Activated CD8-positive, alpha-beta memory T cell treated with anti-CD3 and anti-CD28 coated beads, Interleukin-2, amount 10 ng/mL, durations not matched to agents 7 days and 5 days (primary cell): ENCODE results near the gene TMEM106C. TPM values are rescaled to one million over a fixed set of nuclear protein-coding genes. Genes with fewer than 3 reads are reported as not detected.

Experiments
- ATAC-seq: fragments of 150-1000 bp; cut with Tn5 transposase; one replicate; pipeline ENCODE4 v1.10.0; 2021; ENCODE audit warnings: moderate library complexity
- CTCF ChIA-PET: fragments of 350-600 bp; sonication (Branson Sonifier 250); formaldehyde crosslinking; loops from one replicate; lab custom pipeline; 2021; ENCODE audit warnings: antibody characterized with exemption; lab: Charles Lee
- DNase-seq: peaks from one replicate; pipeline ENCODE4 v3.0.0-alpha.2; 2020
- H3K27ac Mint-ChIP-seq: one replicate; pipeline ENCODE4 v1.8.0; 2021; ENCODE audit warnings: mild to moderate bottlenecking, mixed read lengths
- H3K27me3 Mint-ChIP-seq: one replicate; pipeline ENCODE4 v1.8.0; 2021; ENCODE audit warnings: mixed read lengths
- H3K36me3 Mint-ChIP-seq: one replicate; pipeline ENCODE4 v1.8.0; 2021; ENCODE audit warnings: mild to moderate bottlenecking, mixed read lengths
- H3K4me1 Mint-ChIP-seq: one replicate; pipeline ENCODE4 v1.8.0; 2021; ENCODE audit warnings: mixed read lengths
- H3K4me3 Mint-ChIP-seq: one replicate; pipeline ENCODE4 v1.8.0; 2021; ENCODE audit warnings: mild to moderate bottlenecking, moderate library complexity, mixed read lengths
- H3K9me3 Mint-ChIP-seq: one replicate; pipeline ENCODE4 v1.8.0; 2022; ENCODE audit warnings: low read depth, mixed read lengths
- total RNA-seq, 2 experiments: library from RNA; stranded (reverse); gene quantifications; one replicate each; pipeline ENCODE4 v1.2.3, GENCODE V29; 2021

Gene TMEM106C
- total RNA-seq, 2 experiments from 2014 or later: 162 to 174 TPM

GRCh38 chr12:47942614-47943225 lies 20.7 kb upstream of the TMEM106C start:
- Mint-ChIP-seq H3K4me3 (no peak overlapping the region), H3K4me1 (no peaks in the 10 kb centered on the region), H3K27ac (no peak overlapping the region), H3K27me3 (peaks cover 16% of the 10 kb centered on the region), H3K9me3 (no peaks in the 10 kb centered on the region), H3K36me3 (no peaks in the 10 kb centered on the region)
- ATAC-seq: no peak
- no peak for DNase-seq
- CTCF ChIA-PET: interaction anchor here (0.6 kb wide), 1 partner anchor 223 kb away, joined by 3 read pairs; no protein-coding TSS in a partner anchor

- no peak for DNase-seq
- Mint-ChIP-seq H3K36me3 (no peaks in the 10 kb centered on the region), H3K27me3 (peaks cover 16% of the 10 kb centered on the region), H3K4me1 (no peaks in the 10 kb centered on the region), H3K9me3 (no peaks in the 10 kb centered on the region), H3K27ac (no peak overlapping the region), H3K4me3 (no peak overlapping the region)
- CTCF ChIA-PET: interaction anchor here (1.3 kb wide), 1 partner anchor 221 kb away, joined by 3 read pairs; no protein-coding TSS in a partner anchor
- no peak for ATAC-seq
Observed at GRCh38 chr12:47943623-47944340, 19.6 kb upstream of the TMEM106C start.

- H3K27ac Mint-ChIP-seq: no peak overlapping the region
- CTCF ChIA-PET: interaction anchor here (1.3 kb wide), 1 partner anchor 220 kb away, joined by 3 read pairs; no protein-coding TSS in a partner anchor
- H3K4me3 Mint-ChIP-seq: no peak overlapping the region
- no peaks in the 10 kb centered on the region for H3K36me3 Mint-ChIP-seq
- ATAC-seq (no peak), DNase-seq (no peak)
- H3K27me3 Mint-ChIP-seq: peaks cover 16% of the 10 kb centered on the region
- no peaks in the 10 kb centered on the region for H3K9me3 Mint-ChIP-seq
- peaks cover 4% of the 10 kb centered on the region for H3K4me1 Mint-ChIP-seq
Observed at GRCh38 chr12:47944685-47945340, 18.6 kb upstream of the TMEM106C start.

GRCh38 chr12:47945341-47945728 lies 18.1 kb upstream of the TMEM106C start:
- H3K9me3 Mint-ChIP-seq: no peaks in the 10 kb centered on the region
- H3K4me3 Mint-ChIP-seq: no peak overlapping the region
- H3K4me1 Mint-ChIP-seq: peaks cover 4% of the 10 kb centered on the region
- CTCF ChIA-PET: interaction anchor here (1.0 kb wide), 1 partner anchor 40 kb away, joined by 3 read pairs; the partner anchor contains the start of gene VDR
- peaks cover 16% of the 10 kb centered on the region for H3K27me3 Mint-ChIP-seq
- ATAC-seq: no peak
- no peak for DNase-seq
- no peaks in the 10 kb centered on the region for H3K36me3 Mint-ChIP-seq
- H3K27ac Mint-ChIP-seq: no peak overlapping the region

GRCh38 chr12:47946413-47947323 lies 16.7 kb upstream of the TMEM106C start:
- Mint-ChIP-seq H3K4me3 (no peak overlapping the region), H3K36me3 (no peaks in the 10 kb centered on the region), H3K27me3 (peaks cover 5% of the 10 kb centered on the region), H3K9me3 (no peaks in the 10 kb centered on the region), H3K27ac (no peak overlapping the region), H3K4me1 (peaks cover 4% of the 10 kb centered on the region)
- DNase-seq (no peak), ATAC-seq (no peak)
- CTCF ChIA-PET: interaction anchor here (0.9 to 5.9 kb wide), 6 partner anchors 12 to 41 kb away, joined by 3 to 34 read pairs (median 3); partner anchors contain the start of genes TMEM106C and VDR

- Mint-ChIP-seq H3K4me3 (no peak overlapping the region), H3K36me3 (no peaks in the 10 kb centered on the region), H3K27me3 (peaks cover 5% of the 10 kb centered on the region), H3K9me3 (no peaks in the 10 kb centered on the region), H3K4me1 (peaks cover 4% of the 10 kb centered on the region), H3K27ac (no peak overlapping the region)
- ATAC-seq (no peak), DNase-seq (no peak)
- CTCF ChIA-PET: interaction anchor here (1.0 to 5.9 kb wide), 4 partner anchors 11 to 42 kb away, joined by 3 to 34 read pairs (median 4); partner anchors contain the start of gene VDR
Observed at GRCh38 chr12:47947341-47947740, 16.1 kb upstream of the TMEM106C start.

- H3K27me3 Mint-ChIP-seq: peaks cover 8% of the 10 kb centered on the region
- ATAC-seq (peak; percentile 76), DNase-seq (peak; percentile 60)
- no peaks in the 10 kb centered on the region for H3K36me3 Mint-ChIP-seq
- CTCF ChIA-PET: interaction anchor here (0.6 to 5.9 kb wide), 34 partner anchors 8 to 669 kb away, joined by 3 to 34 read pairs (median 3); partner anchors contain the start of genes TMEM106C and VDR
- H3K27ac Mint-ChIP-seq: no peak overlapping the region
- peaks cover 14% of the 10 kb centered on the region for H3K4me1 Mint-ChIP-seq
- no peak overlapping the region for H3K4me3 Mint-ChIP-seq
- H3K9me3 Mint-ChIP-seq: no peaks in the 10 kb centered on the region
Observed at GRCh38 chr12:47949441-47950341, 13.7 kb upstream of the TMEM106C start.

- ATAC-seq (no peak), DNase-seq (no peak)
- Mint-ChIP-seq H3K4me3 (no peak overlapping the region), H3K36me3 (no peaks in the 10 kb centered on the region), H3K9me3 (no peaks in the 10 kb centered on the region), H3K27me3 (peaks cover 13% of the 10 kb centered on the region), H3K4me1 (peaks cover 14% of the 10 kb centered on the region), H3K27ac (no peak overlapping the region)
- CTCF ChIA-PET: interaction anchor here (0.8 to 5.9 kb wide), 9 partner anchors 10 to 667 kb away, joined by 3 to 34 read pairs (median 4); partner anchors contain the start of genes TMEM106C and VDR
Observed at GRCh38 chr12:47950856-47951468, 12.4 kb upstream of the TMEM106C start.

GRCh38 chr12:47954058-47954457 lies 9.3 kb upstream of the TMEM106C start:
- Mint-ChIP-seq H3K27me3 (peaks cover 15% of the 10 kb centered on the region), H3K36me3 (peaks cover 3% of the 10 kb centered on the region), H3K4me3 (no peak overlapping the region), H3K9me3 (peaks cover 6% of the 10 kb centered on the region), H3K4me1 (peaks cover 14% of the 10 kb centered on the region), H3K27ac (no peak overlapping the region)
- DNase-seq: no peak
- ATAC-seq: no peak
- CTCF ChIA-PET: interaction anchor here (3.5 kb wide), 1 partner anchor 9 kb away, joined by 14 read pairs; the partner anchor contains the start of gene TMEM106C

GRCh38 chr12:47954467-47955045 lies 8.8 kb upstream of the TMEM106C start:
- no peak overlapping the region for H3K4me3 Mint-ChIP-seq
- H3K27me3 Mint-ChIP-seq: peaks cover 18% of the 10 kb centered on the region
- peaks cover 6% of the 10 kb centered on the region for H3K9me3 Mint-ChIP-seq
- H3K27ac Mint-ChIP-seq: no peak overlapping the region
- CTCF ChIA-PET: interaction anchor here (3.5 kb wide), 1 partner anchor 9 kb away, joined by 14 read pairs; the partner anchor contains the start of gene TMEM106C
- H3K36me3 Mint-ChIP-seq: peaks cover 3% of the 10 kb centered on the region
- peaks cover 11% of the 10 kb centered on the region for H3K4me1 Mint-ChIP-seq
- no peak for DNase-seq
- ATAC-seq: no peak

- DNase-seq (no peak), ATAC-seq (no peak)
- peaks cover 10% of the 10 kb centered on the region for H3K4me1 Mint-ChIP-seq
- H3K4me3 Mint-ChIP-seq: no peak overlapping the region
- H3K9me3 Mint-ChIP-seq: peaks cover 6% of the 10 kb centered on the region
- CTCF ChIA-PET: interaction anchor here (3.5 kb wide), 1 partner anchor 8 kb away, joined by 14 read pairs; the partner anchor contains the start of gene TMEM106C
- no peak overlapping the region for H3K27ac Mint-ChIP-seq
- H3K27me3 Mint-ChIP-seq: peaks cover 23% of the 10 kb centered on the region
- peaks cover 3% of the 10 kb centered on the region for H3K36me3 Mint-ChIP-seq
Observed at GRCh38 chr12:47955059-47955458, 8.3 kb upstream of the TMEM106C start.
